Measurements from ENCODE around the gene LRP1B. TPM values are rescaled to one million over a fixed set of nuclear protein-coding genes. Genes with fewer than 3 reads are reported as not detected.
A peak's percentile ranks its signal among the peaks of the same experiment; 100 is the strongest.

LRP1B gene
- polyA plus RNA-seq, 3 donors, result 0.55 to 1.3 (median 0.78) TPM

GRCh38 chr2:140621583-140622362 lies 1509.0 kb downstream of the LRP1B start:
- no peak for DNase-seq

GRCh38 chr2:140604788-140605187 lies 1526.0 kb downstream of the LRP1B start:
- no peak for DNase-seq

GRCh38 chr2:140604096-140604495 lies 1526.7 kb downstream of the LRP1B start:
- DNase-seq, result no peak

GRCh38 chr2:140603416-140603815 lies 1527.4 kb downstream of the LRP1B start:
- no peak for DNase-seq

GRCh38 chr2:140601801-140602200 lies 1529.0 kb downstream of the LRP1B start:
- no peak for DNase-seq

GRCh38 chr2:140601342-140601741 lies 1529.5 kb downstream of the LRP1B start:
- no peak for DNase-seq

GRCh38 chr2:140600116-140600515 lies 1530.7 kb downstream of the LRP1B start:
- DNase-seq, result no peak

- no peak for DNase-seq
These were observed 1533.0 kb downstream of the LRP1B start for GRCh38 chr2:140597836-140598235.

GRCh38 chr2:140597205-140597604 lies 1533.6 kb downstream of the LRP1B start:
- no peak for DNase-seq

GRCh38 chr2:140596447-140596846 lies 1534.4 kb downstream of the LRP1B start:
- DNase-seq, result no peak

- no peak for DNase-seq
These were observed 1535.7 kb downstream of the LRP1B start for GRCh38 chr2:140595107-140595506.

- no peak for DNase-seq
These were observed 1537.7 kb downstream of the LRP1B start for GRCh38 chr2:140593132-140593531.

- DNase-seq, result no peak
These were observed 1541.1 kb downstream of the LRP1B start for GRCh38 chr2:140589696-140590095.

GRCh38 chr2:140589273-140589672 lies 1541.5 kb downstream of the LRP1B start:
- no peak for DNase-seq

GRCh38 chr2:140586379-140586778 lies 1544.4 kb downstream of the LRP1B start:
- DNase-seq, result no peak

- no peak for DNase-seq
These were observed 1545.8 kb downstream of the LRP1B start for GRCh38 chr2:140585016-140585415.

- no peak for DNase-seq
These were observed 1546.3 kb downstream of the LRP1B start for GRCh38 chr2:140584471-140584870.

- no peak for DNase-seq
These were observed 1550.2 kb downstream of the LRP1B start for GRCh38 chr2:140580532-140581151.

GRCh38 chr2:140577453-140577852 lies 1553.4 kb downstream of the LRP1B start:
- no peak for DNase-seq

- no peak for DNase-seq
These were observed 1563.1 kb downstream of the LRP1B start for GRCh38 chr2:140567734-140568133.

GRCh38 chr2:140565756-140566155 lies 1565.1 kb downstream of the LRP1B start:
- DNase-seq, result no peak

- no peak for DNase-seq
These were observed 1575.1 kb downstream of the LRP1B start for GRCh38 chr2:140555701-140556100.

- no peak for DNase-seq
These were observed 1578.2 kb downstream of the LRP1B start for GRCh38 chr2:140552634-140553033.

- peak; percentile 48 for DNase-seq
These were observed 1579.5 kb downstream of the LRP1B start for GRCh38 chr2:140551287-140551686.

All from renal pelvis (tissue), 4 donors.